Upper lobe of right lung (tissue), 1 donor: ENCODE measurements around the gene ATP2B3. TPM values are rescaled to one million over a fixed set of nuclear protein-coding genes. Genes with fewer than 3 reads are reported as not detected.
A peak's percentile ranks its signal among the peaks of the same experiment; 100 is the strongest.

Experiments used
- ATAC-seq: fragments of 200-7000 bp; cut with Tn5 transposase; one replicate; pipeline ENCODE4 v1.9.1; 2020; ENCODE audit warnings: mild to moderate bottlenecking, moderate library complexity
- DNase-seq: peaks from one replicate; pipeline ENCODE4 v3.0.0-alpha.2; 2020
- H3K27ac ChIP-seq: fragments of 200-600 bp; one replicate; pipeline ENCODE4 v1.8.0; 2022
- H3K27me3 ChIP-seq: fragments of 200-600 bp; one replicate; pipeline ENCODE4 v1.8.0; 2022; ENCODE audit warnings: mild to moderate bottlenecking
- H3K36me3 ChIP-seq: fragments of 200-600 bp; one replicate; pipeline ENCODE4 v1.8.0; 2022
- H3K4me1 ChIP-seq: fragments of 200-600 bp; one replicate; pipeline ENCODE4 v1.8.0; 2022
- H3K4me3 ChIP-seq: fragments of 200-600 bp; one replicate; pipeline ENCODE4 v1.8.0; 2022; ENCODE audit warnings: mild to moderate bottlenecking
- H3K9me3 ChIP-seq: fragments of 200-600 bp; one replicate; pipeline ENCODE4 v1.8.0; 2022
- CTCF ChIP-seq: fragments of 200-600 bp; IDR thresholded peaks from one replicate; pipeline ENCODE4 v1.8.0; 2022; ENCODE audit warnings: antibody characterized with exemption
- intact Hi-C: fragments of 100-400 bp; cut with DNase I; formaldehyde crosslinking; loops from one replicate; pipeline ENCODE4 v1.11.0; 2022
- total RNA-seq: library from RNA; stranded (reverse); fragmentation: NEBNext Ultra II Directional; extraction: Animal tissue kit (Norgen Biotek cat#: 25700); gene quantifications from one replicate; pipeline ENCODE4 v1.2.1, GENCODE V29; 2021
- donor health status: DM: no; HTN: yes; CAD: no; lungs with severe emphysema.

ATP2B3 gene
- total RNA-seq, 1 donor from 2014 or later = not detected

- no peaks in the 10 kb centered on the region for H3K36me3 ChIP-seq
- no peak for DNase-seq
- no peaks in the 10 kb centered on the region for H3K4me1 ChIP-seq
- ATAC-seq = no peak
- no peaks in the 10 kb centered on the region for H3K27me3 ChIP-seq
- intact Hi-C loops = no loop called here
- no peaks in the 10 kb centered on the region for H3K9me3 ChIP-seq
- no peak overlapping the region for H3K27ac ChIP-seq
- no peak for TF ChIP-seq CTCF
- no peak overlapping the region for H3K4me3 ChIP-seq
Observed at GRCh38 chrX:153538424-153538823, 21.0 kb downstream of the ATP2B3 start.

GRCh38 chrX:153539171-153539978 is 21.9 kb downstream of the ATP2B3 start:
- no peaks in the 10 kb centered on the region for H3K4me1 ChIP-seq
- peak; percentile 92 for ATAC-seq
- TF ChIP-seq CTCF = peak; percentile 72
- H3K27ac ChIP-seq = no peak overlapping the region
- intact Hi-C loops = no loop called here
- H3K27me3 ChIP-seq = no peaks in the 10 kb centered on the region
- H3K9me3 ChIP-seq = no peaks in the 10 kb centered on the region
- H3K36me3 ChIP-seq = no peaks in the 10 kb centered on the region
- no peak overlapping the region for H3K4me3 ChIP-seq
- DNase-seq = peak; percentile 80

GRCh38 chrX:153539979-153540358 is 22.5 kb downstream of the ATP2B3 start:
- H3K36me3 ChIP-seq = no peaks in the 10 kb centered on the region

GRCh38 chrX:153544727-153545126 is 27.3 kb downstream of the ATP2B3 start:
- intact Hi-C loops = no loop called here
- ATAC-seq (no peak), DNase-seq (no peak)
- no peaks in the 10 kb centered on the region for H3K27me3 ChIP-seq
- H3K4me3 ChIP-seq = no peak overlapping the region
- no peak for TF ChIP-seq CTCF
- no peaks in the 10 kb centered on the region for H3K36me3 ChIP-seq
- no peaks in the 10 kb centered on the region for H3K9me3 ChIP-seq
- H3K27ac ChIP-seq = no peak overlapping the region
- H3K4me1 ChIP-seq = no peaks in the 10 kb centered on the region

More at GRCh38 chrX:153539979-153540358, 22.5 kb downstream of the ATP2B3 start:
- no peaks in the 10 kb centered on the region for H3K9me3 ChIP-seq
- H3K4me1 ChIP-seq = no peaks in the 10 kb centered on the region
- intact Hi-C loops = no loop called here
- DNase-seq = no peak
- no peak overlapping the region for H3K4me3 ChIP-seq
- no peak for ATAC-seq
- TF ChIP-seq CTCF = no peak
- H3K27me3 ChIP-seq = no peaks in the 10 kb centered on the region
- no peak overlapping the region for H3K27ac ChIP-seq

- H3K9me3 ChIP-seq = no peaks in the 10 kb centered on the region
- H3K4me3 ChIP-seq = no peak overlapping the region
- no peak for ATAC-seq
- H3K4me1 ChIP-seq = no peaks in the 10 kb centered on the region
- no peak for DNase-seq
- intact Hi-C loops = no loop called here
- TF ChIP-seq CTCF = no peak
- H3K27me3 ChIP-seq = no peaks in the 10 kb centered on the region
- H3K36me3 ChIP-seq = no peaks in the 10 kb centered on the region
- no peak overlapping the region for H3K27ac ChIP-seq
Observed at GRCh38 chrX:153546386-153546785, 28.9 kb downstream of the ATP2B3 start.
